HG03025 (cell line): ENCODE measurements around the gene TMEM272.

Experiments
- ATAC-seq: cut with Tn5 transposase; IDR thresholded peaks from one replicate; pipeline ENCODE4 v1.9.1; 2021; ENCODE audit warnings: mild to moderate bottlenecking, moderate library complexity; ENCODE audit not compliant: unreplicated experiment, low FRiP score

The TMEM272 gene, protein sequence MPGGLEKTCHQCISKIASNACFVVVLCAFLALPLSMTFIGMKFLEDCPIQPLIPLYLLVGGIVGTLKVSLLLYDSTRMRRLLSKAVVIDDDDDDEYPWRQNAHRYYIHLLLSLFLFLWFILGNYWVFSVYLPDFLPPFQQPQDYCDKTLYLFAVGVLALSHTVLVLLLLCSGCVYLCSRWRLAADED

DNA sequence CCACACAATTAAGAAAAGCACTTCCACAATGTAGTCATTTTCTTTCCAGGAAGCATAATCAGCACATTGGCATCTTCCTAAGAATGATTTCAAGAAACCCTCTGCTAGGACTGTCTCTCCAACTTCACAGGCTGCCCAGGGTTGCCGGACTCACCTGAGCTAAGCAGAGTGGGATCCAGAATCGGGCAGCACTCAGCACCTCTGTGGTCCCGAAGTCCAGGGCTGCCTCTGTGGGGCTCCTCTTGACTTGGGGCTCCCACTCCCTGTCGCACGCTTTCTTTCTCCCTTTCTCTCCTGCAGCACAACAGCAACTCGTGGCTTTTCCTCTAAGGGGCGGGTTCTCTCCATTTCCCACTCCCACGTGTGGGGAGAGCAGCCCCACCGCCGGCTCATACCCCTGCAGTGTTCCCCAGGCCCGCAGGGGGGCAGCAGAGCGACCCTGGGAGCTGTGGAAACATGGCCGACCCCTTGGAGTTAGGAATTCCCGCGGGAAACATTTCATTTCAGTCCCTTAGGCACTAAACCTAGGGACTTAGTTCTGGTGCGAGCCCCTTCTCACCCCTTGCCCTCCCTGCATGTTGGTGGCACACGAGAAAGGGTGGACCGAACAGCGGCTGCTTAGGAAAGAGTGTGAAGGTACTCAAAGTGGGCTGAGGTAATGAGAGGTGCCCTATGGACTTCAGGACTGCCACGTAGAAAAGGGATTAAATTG is at the start of gene TMEM272:
TMEM272 (minus strand) TSS at position 316 of the 712 bp plus-strand sequence. CDS start 6,647 bp downstream, outside the sequence.
- no peak for ATAC-seq

DNA sequence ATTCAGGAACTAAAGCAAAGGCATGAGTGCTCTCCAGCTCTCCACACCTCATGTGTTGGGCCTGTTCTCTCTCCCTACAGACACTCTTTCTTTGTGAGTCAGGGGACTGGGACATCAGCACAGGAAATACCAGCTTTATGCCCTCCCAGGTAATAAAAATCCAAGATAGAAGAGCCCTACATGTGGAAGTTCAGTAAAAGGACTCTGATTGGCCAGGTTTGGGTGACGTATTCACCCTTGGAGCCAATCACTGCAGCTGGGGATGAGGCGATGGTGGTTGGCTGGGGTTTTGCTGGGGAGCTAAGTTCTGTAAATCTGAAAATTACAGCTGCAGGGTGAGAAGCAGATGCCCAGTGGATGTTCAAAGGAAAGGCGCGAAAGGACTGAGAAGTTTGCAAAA is 49.3 kb upstream of the TMEM272 start:
- ATAC-seq: no peak

DNA sequence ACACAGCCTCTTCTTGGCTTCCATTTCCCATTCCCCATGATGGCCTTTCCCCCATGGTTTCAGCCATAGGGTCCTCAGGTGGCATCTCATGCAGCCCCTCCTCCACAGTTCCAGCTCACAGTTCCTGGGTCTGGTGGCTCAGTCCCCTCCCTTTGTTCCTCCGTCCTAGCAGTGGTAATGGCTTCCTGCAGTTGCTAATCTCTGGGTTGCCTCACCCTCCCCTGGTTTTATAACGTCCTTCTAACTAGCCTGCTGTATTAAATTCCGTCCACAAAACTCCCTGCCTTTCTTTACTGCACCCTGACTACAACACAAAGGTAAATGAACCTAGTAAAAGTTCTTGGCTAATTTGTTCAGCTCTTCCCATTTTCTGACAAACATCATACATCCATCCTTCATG is 47.7 kb upstream of the TMEM272 start:
- ATAC-seq: no peak

GRCh38 chr13:51887468-51887867 is 42.5 kb upstream of the TMEM272 start:
- no peak for ATAC-seq

DNA sequence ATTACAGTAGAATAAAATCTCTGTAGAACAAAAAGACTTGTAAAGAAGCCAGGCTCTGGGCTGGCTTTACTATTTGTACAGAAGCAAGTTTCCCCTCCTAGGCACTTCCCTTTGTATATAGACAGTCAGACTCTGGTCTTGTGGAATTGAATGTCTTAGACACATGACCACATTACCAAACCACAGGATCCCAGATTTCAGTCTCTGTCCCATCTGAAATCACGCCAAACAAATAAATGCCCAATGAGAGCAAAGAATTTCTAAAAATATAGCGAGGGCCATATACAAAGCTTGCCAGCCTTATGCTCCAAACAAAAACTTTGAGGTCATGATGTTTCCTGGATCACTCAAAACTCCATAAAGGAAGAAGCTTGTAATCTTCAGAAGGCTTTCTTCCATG is 40.7 kb upstream of the TMEM272 start:
- ATAC-seq: no peak

DNA sequence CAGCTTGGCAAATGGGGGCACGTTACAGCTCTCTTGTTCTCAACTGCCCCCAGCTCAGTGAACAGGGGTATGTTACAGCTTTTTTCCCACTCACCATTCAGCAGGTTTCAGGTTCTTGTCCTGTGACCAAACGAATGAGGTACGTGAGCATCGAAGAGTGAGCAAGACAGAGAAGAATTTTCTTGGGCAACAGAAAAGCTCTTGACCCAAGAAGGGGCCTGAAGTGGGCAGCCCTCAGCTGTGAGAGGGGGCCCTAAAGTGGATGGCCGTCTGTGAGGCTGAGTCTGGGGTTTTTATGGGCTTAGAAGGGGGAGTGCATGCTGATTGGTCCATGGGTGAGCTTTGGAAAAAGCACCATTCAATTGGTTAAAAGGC is 38.2 kb upstream of the TMEM272 start:
- no peak for ATAC-seq

DNA sequence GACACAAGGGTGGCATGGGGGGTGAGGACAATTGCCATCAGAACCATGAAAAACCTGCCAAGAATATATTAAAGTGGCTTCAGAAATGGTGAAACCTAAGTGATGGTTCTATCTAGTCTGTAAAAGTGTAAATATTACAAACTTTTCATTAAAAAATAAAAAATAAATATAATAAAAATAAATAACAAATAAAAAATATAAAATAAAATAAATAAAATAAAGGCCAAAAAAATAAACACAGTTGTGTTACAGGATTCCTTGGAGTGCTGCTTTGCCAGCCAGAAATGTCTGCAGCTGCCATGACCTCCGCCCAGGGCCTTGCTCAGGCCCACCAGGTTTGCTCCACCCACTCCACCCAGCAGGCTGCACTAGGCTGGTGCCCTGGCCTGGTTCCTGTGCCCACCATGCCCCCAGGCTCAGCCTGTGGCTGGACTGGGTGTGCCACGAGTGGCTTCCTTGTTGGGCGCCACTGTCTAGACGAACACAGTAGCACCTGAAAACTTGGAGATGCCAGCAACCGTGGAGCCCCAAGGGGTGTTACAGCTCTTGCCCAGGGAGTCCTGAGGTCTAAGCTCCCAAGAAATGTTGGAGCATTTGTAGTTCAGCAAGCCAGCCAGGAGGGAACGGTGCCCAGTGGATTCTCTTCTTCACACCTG is 37.7 kb upstream of the TMEM272 start:
- ATAC-seq: no peak

DNA sequence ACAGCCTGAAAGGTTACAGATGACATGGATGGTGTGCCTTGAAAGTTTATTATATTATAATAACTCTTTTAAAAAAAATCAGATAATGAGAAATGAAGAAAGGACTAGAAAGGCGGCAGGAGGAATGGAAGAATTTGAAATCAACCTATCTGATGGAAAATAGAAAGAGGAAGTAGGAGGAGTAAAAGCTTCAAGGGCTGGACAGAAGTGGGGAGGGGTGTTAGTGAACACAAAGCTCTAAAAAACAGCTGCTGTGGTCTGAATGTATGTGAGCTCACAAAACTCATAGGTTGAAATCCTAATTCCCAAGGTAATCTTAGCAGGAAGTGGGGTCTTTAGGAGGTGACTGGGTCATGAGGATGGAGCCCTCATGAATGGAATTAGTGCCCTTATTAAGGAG is 36.3 kb upstream of the TMEM272 start:
- ATAC-seq: no peak

DNA sequence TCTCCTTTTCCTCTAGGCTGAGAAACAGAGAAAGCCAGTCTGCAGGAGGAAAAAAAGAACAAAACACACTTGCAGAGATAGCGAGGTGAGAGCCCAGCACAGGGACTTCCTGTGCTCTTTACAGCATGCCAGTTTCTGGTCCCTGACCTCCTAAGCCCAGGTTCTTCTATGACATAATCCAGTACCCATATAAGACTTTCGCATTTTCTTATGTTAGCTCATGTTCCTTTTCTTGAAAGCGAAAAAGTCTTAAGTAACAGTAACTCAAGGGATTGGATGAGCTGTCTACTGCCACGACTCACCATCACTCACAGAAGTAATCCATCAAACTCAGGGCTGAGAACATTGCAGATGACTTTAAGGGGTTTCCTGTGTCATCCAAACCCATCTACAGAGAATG is 34.2 kb upstream of the TMEM272 start:
- no peak for ATAC-seq

DNA sequence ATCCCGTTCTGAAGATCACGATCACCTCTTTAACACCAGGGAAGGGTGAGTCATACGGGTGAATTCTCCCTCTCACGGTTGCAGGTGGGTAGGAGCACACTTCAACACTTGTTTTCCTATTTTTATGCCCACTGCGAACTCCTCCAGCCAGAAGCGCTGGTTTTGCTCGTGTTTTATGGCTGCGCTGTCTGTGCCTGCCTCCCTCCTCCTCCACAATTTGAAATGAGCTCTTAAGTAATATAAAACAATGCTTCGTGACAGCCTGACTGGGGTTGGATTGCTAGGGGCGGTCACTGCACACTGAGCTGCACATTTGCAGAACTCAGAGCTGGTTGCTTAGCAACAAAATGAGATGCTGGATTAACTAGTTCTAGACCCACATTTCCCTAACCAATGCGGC is 29.7 kb upstream of the TMEM272 start:
- ATAC-seq: no peak

DNA sequence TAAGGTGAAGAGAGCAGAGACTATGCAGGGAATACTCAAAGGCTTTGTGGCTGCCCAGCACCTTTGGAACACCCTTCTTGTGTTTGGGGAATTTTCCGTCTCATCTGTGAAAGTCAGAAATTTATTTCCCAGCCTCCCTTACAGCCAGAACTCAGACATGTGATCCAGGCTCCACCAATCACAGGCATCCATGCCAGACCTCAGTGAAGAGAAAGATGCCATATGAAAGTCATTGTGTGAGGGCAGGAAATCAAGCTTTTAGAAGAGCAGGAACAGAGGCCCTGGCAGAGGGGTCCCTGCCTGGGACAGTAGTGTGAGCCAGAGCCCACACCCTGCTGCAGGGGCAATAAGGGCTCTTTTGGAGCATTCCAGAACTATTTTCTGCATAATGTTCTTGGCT is 28.9 kb upstream of the TMEM272 start:
- no peak for ATAC-seq

DNA sequence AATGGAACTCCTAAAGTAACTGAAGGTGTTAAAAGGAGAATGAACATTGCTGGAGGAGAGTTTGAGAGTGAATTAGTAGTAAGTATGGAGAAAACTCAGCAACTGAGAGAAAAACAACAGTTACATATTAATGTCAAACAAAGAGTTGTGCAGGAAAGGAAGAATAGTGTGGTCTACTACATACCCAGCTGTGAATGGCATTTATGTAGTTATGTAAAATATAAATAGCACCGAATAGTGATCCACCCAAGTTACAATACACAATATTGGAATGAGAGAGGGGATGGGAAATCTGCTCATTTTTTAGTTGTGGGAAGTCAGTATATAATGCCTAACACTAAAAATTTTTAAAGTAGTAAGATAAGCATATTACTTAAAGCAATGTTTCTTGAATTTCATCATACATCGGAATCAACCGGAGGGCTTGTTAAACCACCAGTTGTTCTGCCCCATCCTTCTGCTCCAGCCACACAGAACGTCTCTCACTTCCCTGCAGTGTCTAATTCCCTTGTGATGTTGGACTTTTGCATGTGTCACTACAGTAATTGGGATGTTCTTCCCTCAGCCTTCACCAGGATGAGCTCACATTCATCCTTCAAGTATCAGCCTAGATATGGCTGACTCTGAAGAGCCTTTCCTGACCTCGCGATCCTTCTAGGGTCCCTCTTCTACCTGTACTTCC is 28.3 kb upstream of the TMEM272 start:
- no peak for ATAC-seq

DNA sequence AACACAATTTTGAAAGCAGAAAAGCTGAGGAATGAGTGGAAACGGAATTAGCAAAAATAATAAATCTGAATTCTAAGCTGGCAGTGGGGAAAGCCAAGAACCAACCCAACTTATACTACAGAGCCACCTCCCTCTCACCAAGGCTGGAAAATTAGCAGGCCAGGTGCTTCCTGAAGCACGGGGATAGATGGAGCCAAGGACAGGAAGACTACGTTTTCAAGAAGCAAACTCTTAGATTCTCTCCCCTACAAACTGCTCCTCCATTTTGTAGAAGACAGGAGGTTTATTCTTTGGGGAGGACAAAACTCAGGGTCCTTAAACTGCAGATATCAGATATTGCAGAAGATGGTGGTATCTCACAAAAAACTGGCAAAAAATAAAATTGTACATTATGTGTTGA is 25.6 kb upstream of the TMEM272 start:
- no peak for ATAC-seq

GRCh38 chr13:51869916-51870315 is 24.9 kb upstream of the TMEM272 start:
- no peak for ATAC-seq

GRCh38 chr13:51867062-51867461 is 22.1 kb upstream of the TMEM272 start:
- ATAC-seq: no peak

DNA sequence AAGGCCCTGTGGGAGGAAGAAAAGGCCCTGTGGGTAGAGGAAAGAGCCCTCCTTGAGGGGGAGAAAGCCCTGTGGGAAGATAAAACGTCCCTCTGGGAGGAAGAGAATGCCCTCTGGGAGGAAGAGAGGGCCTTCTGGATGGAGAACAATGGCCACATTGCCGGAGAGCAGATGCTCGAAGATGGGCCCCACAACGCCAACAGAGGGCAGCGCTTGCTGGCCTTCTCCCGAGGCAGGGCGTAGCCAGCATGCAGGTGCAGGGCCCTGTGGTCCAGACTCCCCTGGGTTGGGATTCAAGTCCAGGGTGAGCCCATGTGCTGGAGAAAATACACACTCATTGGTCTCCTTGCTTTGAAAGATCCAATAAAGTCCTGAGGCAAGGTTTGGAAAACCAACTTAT is 20.9 kb upstream of the TMEM272 start:
- ATAC-seq: no peak

GRCh38 chr13:51862957-51863356 is 18.0 kb upstream of the TMEM272 start:
- no peak for ATAC-seq

GRCh38 chr13:51861723-51862300 is 16.8 kb upstream of the TMEM272 start, which contains the start of gene CCDC70:
Gene CCDC70, plus strand, starts transcription at chr13:51861969. Its CDS starts 3,443 bp downstream, at chr13:51865412.
- no peak for ATAC-seq

- ATAC-seq: no peak
Observed at GRCh38 chr13:51858433-51859247, 13.7 kb upstream of the TMEM272 start.

GRCh38 chr13:51856998-51857397 is 12.0 kb upstream of the TMEM272 start:
- no peak for ATAC-seq
